ENCODE data around the gene ERH.
A peak's percentile ranks its signal among the peaks of the same experiment; 100 is the strongest.
"Not testable (repeated sequence)": the region's sequence is repeated elsewhere in the genome, so short reads cannot be mapped to it uniquely, and the experiment has no call there.

The ERH gene

DNA sequence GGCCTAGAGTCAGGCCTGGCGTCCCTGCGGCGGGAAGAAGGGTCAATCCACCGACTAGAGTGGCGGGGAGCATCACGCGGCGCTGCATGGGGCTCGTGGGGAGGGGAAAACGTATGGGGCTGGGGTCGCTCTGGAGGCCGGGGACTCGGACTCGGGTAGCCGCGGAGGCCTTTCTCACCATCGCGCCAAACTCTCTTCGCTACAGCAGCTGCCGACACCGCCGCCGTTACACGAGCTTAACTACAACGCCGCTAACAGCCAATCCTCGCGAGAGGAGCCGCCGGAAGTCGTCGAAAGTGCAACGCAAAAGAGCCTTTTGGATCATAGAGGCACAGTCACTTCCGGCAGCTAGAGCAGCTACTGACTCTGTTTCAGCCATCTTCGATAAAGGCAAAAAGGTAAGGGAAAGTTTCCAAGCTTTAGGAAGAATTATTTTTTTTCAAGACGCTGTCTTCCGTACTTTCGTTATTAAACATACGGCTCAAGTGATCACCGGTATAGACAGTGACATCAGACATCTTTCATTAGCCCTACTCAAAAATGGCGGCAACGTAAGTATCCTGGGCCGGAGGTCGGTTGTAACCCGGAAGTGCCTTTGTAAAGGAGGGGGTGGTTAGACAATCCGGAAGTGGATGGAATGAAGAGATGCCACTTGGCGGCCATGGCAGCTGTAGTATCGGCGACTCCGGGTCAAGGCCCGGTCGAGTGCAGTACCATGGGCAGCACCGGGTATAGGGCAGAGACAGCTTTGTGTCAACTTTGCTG is at the start of gene ERH, which contains the start of gene SLC39A9:
ERH (minus strand) TSS at position 247 of the 765 bp plus-strand sequence; CDS start at position 181, 66 bp downstream.
SLC39A9 (plus strand) TSS at position 640 of the 765 bp plus-strand sequence. CDS start 678 bp downstream, outside the sequence.
- peak; percentile 99 for DNase-seq (ENCODE audit: low spot score)

DNA sequence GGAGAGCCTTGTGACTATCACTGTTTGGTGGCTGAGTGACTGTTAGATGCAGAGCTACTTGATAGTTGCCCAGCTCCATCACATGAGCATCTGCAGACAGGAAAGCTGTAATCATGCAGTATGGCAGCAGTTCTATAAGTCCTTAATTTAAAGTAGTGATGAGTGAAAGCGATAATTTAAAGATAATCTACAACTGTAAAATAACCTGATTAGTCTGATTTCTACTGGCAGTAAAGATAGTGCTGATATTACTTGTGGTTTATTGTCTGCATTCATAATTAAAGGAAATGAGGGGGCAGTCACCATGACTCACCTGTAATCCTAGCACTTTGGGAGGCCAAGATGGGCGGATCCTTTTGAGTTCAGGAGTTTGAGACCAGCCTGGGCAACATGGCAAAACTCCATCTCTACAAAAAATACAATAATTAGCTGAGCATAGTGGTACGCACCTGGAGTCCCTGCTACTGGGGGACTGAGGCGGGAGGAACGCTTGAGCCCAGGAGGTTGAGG is 45.3 kb upstream of the ERH start:
- DNase-seq (ENCODE audit: low spot score) = no peak

DNA sequence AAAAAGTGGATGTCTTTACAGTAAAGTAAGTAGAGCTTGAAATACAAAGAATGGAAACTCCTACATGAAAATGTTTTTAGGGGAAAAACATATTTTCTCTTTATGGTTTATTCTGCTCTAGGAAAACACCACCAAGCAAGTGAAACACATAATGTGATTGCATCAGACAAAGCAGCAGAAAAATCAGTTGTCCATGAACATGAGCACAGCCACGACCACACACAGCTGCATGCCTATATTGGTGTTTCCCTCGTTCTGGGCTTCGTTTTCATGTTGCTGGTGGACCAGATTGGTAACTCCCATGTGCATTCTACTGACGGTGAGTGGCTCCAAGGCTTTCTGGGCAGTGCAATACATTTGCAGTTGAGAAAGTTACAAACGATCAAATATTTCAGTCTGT is 43.8 kb upstream of the ERH start:
- no peak for DNase-seq (ENCODE audit: low spot score)

DNA sequence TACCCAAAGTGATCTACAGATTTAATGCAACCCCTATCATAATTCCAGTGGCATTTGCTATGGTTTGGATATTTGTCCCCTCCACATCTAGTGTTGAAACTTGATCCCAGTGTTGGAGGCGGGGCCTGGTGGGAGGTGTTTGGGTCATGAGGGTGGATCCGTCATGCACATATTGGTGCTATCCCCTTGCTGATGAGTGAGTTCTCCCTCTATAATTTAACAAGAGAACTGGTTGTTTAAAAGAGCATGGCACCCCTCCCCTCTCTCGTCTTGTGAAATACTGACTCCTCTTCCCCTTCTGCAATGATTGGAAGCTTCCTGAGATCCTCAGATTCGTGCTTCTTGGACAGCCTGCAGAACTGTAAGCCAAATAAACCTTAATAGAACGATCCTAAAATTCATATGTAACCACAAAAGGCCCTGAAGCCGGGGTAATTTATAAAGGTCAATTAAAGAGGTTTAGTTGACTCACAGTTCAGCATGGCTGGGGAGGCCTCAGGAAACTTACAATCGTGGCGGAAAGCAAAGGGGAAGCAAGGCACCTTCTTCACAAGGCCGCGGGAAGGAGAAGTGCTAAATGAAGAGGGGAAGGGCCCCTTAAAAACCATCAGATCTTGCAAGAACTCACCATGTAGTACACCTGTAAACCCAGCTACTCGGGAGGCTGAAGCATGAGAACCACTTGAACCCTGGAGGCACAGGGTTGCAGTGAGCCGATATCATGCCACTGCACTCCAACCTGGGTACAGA is 41.6 kb upstream of the ERH start:
- DNase-seq (ENCODE audit: low spot score) = no peak

DNA sequence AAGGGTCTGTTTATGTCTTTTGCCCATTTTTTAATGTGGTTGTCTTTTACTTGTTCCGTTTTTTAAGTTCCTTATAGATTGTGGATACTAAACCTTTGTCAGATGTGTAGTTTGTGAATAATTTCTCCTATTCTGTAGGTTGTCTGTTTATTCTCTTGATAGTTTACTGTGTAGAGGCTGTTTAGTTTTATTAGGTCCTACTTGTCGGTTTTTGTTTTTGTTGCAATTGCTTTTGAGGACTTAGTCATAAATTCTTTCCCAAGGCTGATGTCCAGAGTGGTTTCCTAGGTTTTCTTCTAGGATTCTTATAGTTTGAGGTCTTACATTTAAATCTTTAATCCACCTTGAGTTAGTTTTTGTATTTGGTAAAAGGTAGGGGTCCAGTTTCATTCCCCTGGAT is 34.3 kb upstream of the ERH start:
- no peak for DNase-seq (ENCODE audit: low spot score)

DNA sequence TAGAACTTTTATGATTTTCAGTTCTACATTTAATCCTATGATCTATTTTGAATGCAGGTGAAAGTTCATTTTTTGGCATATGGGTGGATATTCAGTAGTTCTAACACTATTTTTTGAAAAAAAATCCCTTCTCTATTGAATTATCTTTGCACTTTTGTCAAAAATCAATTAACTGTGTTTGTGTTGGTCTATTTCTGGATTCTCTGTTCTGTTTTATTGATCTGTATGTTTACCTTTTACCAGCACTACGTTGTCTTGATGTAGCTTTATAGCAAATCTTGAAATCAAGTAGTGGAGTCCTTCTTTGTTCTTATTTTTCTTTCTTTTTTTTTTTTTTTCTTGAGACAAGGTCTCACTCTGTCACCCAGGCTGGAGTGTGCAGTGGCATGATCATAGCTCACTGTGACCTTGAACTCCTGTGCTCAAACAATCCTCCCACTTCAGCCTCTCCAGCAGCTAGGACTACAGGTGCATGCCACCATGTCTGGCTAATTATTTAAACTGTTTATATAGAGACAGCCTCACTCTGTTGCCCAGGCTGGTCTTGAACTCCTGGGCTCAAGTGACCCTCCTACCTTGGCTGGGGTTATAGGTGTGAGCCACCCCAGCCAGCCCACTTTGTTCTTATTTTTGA is 32.3 kb upstream of the ERH start:
- DNase-seq (ENCODE audit: low spot score) = no peak

DNA sequence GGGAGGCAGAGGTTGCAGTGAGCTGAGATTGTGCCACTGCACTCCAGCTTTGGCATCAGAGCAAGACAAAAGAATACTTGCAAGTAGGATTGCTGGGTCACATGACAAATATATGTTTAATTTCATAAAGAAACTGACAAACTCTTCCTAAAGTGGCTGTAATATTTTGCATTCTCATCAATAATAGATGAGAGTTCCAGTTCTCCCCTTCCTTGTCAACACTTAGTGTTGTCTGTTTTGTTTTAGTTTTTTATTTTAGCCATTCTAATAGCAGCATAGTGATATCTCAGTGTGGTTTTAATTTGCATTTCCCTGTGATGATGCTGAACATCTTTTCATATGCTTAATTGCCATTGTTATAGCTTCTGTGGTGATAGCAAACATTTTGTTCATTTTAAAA is 31.5 kb upstream of the ERH start:
- DNase-seq (ENCODE audit: low spot score) = no peak

DNA sequence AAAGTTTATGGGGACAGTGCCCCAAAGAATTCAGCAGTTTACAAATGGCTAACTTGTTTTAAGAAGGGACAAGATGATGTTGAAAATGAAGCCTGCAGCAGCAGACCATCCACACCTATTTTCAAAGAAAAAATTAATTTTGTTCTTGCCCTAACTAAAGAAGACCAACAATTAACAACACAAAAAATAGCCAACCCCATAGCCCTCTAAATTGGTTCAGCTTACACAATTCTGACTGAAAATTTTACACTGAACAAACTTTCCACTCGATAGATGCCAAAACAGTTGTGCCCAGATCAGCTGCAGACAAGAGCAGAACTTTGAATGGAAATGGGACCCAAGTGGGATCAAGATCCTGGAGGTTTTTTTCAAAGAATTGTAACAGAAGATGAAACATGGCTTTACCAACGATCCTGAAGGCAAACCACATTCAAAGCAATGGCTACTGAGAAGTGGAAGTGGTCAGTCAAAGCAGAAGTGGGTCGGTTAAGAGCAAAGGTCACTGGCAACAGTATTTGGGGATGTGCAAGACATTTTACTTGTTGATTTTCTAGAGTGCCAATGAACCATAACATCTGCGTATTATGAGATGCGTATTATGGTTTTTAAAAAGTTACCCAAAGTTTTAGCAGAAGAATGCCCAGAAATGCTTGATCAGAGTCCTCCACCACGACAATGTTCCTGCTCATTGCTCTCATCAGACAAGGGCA is 30.3 kb upstream of the ERH start:
- no peak for DNase-seq (ENCODE audit: low spot score)

DNA sequence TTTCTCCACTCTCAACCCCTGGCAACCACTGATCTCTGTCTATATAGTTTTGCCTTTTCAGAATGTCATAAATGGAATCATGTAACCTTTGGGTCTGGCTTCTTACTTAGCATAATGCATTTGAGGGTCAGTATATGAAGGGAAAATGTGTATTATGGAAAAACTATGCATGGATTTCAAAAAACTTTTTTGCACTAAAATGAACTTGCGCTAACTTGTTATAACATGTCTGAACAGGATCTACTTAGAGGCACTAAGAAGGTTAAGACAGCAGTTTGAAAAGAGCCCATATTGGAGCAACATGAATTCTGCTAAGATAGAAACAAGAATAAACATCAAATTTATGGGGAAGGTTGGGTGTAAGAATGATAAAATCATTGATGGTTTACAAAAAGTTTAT is 29.5 kb upstream of the ERH start:
- DNase-seq (ENCODE audit: low spot score) = no peak

DNA sequence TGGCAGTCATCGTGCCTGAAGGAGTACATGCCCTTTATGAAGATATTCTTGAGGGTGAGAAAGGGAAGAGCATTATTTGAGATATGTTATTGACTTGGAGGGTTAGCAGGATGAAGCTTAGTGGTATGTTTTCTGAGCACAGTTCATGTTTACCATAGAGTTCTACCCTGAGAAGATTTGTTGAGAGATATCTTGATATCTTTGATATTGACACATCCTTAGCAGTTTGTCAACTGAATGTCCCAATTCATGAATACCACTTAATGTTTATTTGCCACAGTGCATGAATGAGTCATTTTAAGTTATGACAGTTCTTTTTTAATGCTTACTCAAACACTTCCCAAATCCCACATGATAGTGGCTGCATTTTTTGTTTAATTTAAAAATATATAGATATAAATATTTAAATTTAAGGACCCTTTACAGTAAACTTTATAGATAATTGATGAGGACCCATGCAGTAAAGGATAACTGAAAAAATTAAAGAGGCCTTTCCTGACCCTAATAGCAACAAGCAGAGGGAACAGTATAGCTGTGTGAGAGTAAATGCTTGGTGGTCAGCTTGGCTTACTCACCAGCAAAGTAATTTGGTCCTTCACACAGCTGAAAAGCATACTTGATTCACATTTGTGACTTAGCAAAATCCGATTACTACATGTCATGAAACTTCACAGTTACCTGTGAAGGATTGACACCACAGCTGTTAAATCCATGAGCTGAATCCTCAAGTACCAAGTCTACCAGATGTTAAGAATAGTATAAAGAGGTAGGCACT is 26.2 kb upstream of the ERH start:
- no peak for DNase-seq (ENCODE audit: low spot score)

DNA sequence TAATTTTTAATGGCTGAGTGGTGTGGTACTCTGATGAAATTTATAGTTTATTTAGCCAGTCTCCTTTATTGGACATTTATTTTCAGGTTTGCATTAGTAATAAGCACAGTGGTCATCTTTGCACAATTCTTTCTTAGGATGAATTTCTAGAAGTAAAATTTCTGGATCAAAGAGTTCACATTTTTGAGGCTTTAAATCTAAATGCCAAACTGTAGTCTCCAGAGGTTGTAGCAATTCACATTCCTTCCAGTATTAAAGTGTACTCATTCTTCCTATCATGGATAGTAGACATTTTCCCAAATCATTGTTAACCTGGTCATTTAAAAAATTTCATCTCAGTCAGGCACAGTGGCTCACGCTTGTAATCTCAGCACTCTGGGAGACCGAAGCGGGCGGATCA is 25.2 kb upstream of the ERH start:
- DNase-seq (ENCODE audit: low spot score) = no peak

DNA sequence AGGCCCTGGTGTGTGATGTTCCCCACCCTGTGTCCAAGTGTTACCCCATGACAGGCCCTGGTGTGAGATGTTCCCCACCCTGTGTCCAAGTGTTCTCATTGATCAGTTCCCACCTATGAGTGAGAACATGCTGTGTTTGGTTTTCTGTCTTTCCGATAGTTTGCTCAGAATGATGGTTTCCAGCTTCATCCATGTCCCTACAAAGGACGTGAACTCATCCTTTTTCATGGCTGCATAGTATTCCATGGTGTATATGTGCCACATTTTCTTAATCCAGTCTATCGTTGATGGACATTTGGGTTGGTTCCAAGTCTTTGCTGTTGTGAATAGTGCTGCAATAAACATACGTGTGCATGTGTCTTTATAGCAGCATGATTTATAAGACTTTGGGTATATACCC is 18.0 kb upstream of the ERH start:
- not testable (repeated sequence) for DNase-seq (ENCODE audit: low spot score)

DNA sequence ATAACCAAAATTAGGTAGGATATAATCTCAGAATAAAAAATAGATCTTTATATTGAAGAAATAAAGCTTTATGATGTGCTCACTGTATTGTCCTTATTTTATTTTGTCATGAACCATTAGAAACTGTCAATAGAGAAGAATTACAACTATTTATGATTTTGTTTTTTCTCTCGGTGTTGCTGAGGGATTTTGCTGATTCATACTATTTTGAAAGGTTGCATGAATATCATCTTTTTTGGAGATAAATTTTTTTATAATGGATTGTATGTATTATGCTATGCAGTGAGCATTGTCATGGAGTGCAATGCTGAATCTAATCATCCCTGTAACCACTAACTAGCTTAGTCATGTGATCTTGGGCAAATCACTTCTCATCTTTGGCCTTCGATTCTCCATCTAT is 15.4 kb upstream of the ERH start:
- DNase-seq (ENCODE audit: low spot score) = no peak

DNA sequence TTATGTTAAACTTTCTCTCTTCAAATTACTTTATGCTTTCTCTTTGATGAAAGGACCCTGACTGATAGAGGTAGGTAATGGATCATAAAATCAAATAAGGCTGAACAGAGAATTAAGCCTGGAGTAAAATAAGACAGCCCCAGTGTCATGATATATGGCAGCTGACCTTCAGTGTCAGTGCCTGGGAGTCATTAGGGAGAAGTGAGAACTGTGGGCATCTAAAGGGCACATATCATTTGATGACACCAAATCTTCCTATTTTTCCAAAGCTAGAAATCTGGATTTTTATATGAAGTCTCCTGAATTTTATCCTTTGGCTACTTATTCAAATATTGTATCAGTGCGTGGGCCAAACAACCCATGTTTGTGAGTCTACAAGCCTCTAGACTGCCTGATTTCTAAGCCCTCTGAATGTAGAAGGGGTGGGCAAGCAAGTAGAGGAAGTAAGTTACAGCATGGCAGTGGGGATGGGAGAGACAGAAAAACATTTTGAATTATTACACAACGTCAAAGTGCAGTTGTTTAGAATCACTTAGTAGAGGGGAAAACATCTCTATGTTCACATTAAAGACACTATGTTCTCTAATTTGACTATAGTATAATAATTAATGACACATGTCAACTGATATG is 10.3 kb upstream of the ERH start:
- no peak for DNase-seq (ENCODE audit: low spot score)

DNA sequence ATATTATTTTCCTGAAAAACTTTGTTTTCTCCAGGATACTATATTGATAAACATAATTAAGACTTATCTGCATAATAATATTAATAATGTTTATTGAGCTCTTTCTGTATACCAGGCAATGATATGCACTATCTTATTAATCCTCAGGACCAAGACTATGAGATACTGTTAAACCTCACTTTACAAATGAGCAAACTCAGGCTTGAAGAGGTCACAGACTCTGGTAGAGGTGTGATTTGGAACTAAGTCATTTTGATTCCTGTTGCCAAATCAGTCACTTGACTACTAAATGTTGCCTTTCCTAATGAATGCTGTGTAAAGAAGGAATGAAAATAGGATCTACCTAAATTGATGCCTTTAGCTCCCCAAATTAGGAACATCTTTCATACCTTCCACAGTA is 7.7 kb upstream of the ERH start:
- DNase-seq (ENCODE audit: low spot score) = no peak

DNA sequence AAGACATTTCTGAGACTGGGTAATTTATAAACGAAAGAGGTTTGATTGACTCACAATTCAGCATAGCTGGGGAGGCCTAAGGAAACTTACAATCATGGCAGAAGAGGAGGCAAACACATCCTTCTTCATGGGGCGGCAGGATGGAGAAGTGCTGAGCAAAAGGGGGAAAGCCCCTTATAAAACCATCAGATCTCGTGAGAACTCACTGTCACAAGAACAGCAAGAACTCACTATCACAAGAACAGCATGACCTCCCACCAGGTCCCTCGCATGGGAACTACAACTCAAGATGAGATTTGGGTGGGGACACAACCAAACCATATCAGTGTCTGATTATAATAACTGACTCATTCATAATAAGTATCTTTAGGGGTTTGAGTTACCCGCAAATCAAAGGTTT is 6.8 kb upstream of the ERH start:
- DNase-seq (ENCODE audit: low spot score) = no peak

DNA sequence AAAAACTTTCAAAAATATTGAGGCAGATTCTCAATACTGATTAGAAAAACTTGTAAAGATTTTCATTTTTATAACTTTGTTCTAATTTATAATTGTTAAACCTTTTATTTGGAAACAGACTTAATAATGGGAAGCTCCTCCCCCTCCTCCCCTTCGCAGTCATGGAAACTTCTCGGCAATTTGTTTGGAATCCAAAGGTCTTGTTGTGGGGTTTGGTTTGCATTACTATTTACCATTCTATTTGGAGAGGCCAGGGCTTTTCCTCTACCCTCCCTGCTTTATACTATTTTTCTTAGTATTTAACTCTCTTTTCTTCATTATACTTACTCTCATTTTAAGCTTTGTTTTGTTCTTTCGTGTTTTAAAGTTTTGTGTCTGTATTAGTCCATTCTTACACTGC is 6.4 kb upstream of the ERH start:
- DNase-seq (ENCODE audit: low spot score) = no peak

DNA sequence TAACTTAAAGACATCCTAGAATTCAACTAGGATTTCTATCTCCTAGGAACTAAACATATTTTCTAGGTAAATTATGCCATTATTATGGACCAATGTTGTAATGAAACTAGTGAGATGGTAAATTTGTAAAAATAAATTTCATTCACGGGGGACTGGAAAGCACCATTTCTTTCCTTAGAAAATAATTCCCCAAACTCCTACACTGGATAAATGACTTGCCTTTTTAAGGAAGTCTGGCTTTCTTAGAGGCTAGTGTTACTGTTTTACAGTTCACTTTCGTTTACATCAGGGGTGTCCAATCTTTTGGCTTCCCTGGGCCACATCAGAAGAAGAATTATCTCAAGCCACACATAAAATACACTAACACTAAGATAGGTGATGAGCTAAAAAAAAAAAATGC is 3.7 kb upstream of the ERH start:
- no peak for DNase-seq (ENCODE audit: low spot score)

DNA sequence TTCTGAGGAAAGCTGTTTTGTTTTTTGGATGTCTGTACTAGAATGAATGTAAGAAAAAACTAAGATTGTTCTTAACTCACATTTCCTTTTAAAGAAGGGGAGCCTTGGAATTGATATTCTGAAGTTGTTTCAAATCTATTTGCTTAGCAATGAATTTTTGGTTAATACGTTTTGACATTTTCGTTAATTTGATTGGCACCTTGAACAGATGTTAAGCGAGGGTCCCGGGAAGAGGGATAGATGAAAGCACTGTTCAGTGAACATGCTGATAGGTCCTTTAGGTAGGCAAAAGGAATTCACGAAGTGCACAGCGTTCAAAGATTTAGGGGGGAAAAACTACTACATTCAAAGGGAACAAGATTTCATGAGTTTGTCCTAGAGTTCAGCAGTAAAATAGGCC is 2.1 kb upstream of the ERH start:
- DNase-seq (ENCODE audit: low spot score) = no peak

DNA sequence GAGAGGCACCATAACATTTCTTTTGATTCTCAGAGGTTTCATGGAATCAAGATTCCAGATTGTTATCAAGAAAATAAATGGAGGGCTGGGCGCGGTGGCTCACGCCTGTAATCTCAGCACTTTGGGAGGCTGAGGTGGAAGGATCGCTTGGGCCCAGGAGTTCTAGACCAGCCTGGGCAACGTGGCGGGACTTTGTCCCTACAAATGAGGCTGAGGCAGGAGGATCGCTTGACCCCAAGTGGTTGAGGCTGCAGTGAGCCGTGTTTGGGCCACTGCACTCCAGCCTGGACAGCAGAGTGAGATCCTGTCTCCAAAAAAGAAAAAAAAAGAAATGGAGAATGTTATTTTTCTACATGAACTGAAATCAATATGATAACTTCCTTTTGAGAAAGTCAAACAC is 1.7 kb upstream of the ERH start:
- no peak for DNase-seq (ENCODE audit: low spot score)

DNA sequence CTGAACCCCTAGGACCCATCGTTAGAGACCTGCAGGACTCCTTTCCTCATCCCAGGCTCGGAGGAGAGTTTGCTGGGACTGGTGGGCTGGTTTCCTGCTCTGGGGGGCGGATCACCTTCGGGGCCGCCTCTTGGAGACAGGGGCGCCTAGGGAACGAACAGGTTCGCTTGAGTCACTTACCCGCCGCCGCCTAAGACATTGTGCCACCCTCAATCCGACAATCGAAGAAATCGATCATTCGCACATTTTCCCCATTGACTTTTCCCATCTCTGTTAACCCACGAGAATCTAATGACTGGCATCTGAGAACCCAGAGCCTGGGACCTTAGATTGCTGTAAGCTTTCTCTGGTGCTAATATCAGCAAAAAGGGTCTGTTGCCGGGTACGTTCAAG is 715 bp upstream of the ERH start:
- DNase-seq (ENCODE audit: low spot score) = no peak
